NCI-H748 (cell line): ENCODE measurements around the gene ANGPTL7.
"Not testable (repeated sequence)": the region's sequence is repeated elsewhere in the genome, so short reads cannot be mapped to it uniquely, and the experiment has no call there.

Experiments
- DNase-seq: peaks from one replicate; lab custom pipeline; 2025; ENCODE audit not compliant: unreplicated experiment; lab: John Stamatoyannopoulos, UW

The ANGPTL7 gene, protein sequence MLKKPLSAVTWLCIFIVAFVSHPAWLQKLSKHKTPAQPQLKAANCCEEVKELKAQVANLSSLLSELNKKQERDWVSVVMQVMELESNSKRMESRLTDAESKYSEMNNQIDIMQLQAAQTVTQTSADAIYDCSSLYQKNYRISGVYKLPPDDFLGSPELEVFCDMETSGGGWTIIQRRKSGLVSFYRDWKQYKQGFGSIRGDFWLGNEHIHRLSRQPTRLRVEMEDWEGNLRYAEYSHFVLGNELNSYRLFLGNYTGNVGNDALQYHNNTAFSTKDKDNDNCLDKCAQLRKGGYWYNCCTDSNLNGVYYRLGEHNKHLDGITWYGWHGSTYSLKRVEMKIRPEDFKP

GRCh38 chr1:11188858-11189451 is at the start of gene ANGPTL7:
Gene ANGPTL7 (plus strand): TSS chr1:11189355. CDS start chr1:11189580, 225 bp downstream.
- no peak for DNase-seq

DNA sequence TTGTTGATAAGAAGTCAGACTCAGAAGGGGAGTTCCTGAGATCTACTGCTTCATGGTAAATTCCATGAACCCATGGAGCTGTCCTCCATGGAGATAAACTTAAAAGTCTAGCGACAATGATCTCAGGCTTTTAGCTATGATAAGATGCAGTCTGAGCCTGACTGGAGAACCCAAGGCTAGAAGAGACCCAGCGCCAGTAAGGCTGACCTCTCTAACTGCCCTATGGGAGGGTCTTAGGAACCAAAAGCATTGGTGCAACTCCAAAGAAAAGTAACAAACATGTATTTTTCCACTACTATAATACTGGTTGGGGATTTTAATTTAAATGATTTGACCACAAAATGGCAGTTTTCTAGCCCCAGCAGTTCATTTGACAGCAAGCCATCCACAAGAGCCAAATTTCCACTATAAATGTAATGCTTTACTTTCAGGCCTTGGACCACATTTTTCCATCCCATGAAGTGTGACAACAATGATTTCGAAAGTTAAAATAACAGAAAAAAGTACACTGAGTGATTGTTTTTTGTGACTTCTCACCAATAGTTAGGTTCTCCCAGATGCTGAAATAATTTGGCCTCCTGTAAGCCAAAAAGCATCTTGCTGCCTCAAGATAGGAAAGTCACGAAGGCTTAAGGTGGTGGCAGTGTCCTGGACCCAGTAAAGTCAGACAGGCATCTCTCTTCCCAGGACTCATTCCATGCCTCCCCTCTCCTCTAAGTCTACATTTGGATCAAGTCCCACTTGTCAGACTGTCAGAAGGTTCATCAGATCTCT is 46.4 kb upstream of the ANGPTL7 start:
- DNase-seq: no peak

- DNase-seq: no peak
Observed at GRCh38 chr1:11143401-11143800, 45.8 kb upstream of the ANGPTL7 start.

DNA sequence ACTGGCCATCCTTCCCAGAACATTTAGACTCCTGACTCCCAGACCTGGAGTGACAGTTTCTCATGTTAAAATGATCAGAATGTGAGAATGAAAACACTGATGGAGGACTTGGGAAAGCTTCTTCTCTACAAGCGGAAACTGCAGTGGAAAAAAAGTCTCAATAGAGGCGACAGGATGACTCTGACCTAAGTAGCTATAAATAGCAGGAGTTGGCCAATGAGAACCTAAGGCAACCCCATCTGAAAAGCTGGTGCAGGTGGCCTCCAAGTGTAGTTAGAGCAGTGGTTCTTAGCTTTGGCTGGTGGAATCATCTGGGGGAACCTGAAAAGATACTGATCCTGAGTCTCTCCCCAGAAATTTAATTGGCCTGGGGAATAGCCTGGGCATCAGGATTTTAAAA is 45.2 kb upstream of the ANGPTL7 start:
- no peak for DNase-seq

DNA sequence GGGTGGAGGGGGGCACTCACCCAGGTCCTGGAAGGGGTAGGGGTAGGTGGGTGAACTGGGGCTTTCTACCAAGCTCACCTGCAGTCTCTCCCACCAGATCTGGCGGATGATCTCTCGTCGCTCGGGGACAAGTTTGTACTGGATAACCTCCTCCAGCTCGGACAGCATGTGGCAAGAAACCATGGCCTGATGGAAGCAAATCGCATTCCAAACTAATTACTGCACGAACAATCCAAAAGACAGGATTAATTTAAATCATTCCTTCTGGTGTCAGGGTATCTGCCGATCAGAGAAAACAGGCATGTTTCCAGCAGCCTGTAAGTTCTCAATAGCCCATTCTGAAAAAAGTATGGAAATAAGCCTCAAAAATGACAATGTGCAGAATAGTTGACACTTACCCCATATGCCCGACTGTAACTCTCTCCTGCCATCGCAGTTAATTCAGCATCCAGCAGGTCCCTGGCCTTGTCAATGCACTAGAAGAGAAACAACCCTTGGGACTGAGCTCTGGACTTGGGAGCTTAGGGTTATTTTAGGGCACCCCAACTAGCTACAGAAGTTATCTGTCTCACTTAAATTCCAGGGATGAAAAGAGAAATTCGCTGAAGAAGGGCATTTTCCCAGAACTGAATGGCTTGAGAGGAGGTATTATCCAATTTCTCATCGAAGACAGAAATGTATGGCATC is 44.4 kb upstream of the ANGPTL7 start:
- no peak for DNase-seq

- DNase-seq: no peak
Observed at GRCh38 chr1:11145741-11146140, 43.4 kb upstream of the ANGPTL7 start.

DNA sequence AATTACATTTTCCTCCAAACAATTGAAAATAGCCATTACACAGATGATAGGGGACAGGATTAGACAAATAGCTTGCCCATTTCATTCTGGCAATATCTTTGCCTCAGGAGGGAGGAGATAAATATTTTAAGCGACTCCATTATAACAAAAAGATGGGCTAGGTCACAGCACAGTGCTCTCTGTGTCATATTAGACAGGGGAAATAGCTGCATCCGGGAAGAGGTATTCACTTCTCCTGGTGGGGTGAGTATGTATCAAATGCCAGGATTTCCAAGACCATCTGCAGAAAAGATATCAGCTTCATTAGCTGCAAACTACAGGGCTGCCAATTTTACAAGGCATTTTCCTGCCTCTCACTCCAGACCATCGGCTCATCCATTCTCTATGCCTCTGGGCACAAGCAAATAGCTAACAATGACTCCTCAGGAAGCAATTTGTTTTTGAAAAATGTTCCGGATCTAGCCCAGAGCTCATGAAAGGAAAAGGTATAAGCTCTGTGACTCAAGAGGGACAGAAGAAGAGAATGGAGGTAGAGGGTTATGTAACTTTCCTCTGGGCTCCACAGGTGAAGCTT is 41.9 kb upstream of the ANGPTL7 start:
- no peak for DNase-seq

DNA sequence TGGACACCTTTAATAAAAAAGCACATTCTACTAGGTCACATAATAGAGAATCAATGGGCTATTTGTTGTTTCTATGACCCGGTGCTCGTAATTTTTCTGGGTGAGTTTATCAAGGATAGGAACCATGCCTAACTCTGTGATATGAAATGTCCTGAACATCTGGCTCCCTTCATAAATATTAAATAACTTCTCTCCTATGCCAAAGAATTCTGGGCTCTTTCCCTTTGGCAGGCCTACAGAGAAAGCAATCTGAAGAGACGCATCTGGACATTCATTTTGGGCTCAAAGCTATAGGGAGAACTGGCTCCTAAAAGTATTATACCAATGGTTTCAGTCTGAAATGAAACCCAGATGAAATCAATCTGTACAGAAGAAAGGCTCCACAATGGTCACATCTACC is 38.8 kb upstream of the ANGPTL7 start:
- DNase-seq: no peak

GRCh38 chr1:11151114-11151513 is 38.0 kb upstream of the ANGPTL7 start:
- DNase-seq: no peak

DNA sequence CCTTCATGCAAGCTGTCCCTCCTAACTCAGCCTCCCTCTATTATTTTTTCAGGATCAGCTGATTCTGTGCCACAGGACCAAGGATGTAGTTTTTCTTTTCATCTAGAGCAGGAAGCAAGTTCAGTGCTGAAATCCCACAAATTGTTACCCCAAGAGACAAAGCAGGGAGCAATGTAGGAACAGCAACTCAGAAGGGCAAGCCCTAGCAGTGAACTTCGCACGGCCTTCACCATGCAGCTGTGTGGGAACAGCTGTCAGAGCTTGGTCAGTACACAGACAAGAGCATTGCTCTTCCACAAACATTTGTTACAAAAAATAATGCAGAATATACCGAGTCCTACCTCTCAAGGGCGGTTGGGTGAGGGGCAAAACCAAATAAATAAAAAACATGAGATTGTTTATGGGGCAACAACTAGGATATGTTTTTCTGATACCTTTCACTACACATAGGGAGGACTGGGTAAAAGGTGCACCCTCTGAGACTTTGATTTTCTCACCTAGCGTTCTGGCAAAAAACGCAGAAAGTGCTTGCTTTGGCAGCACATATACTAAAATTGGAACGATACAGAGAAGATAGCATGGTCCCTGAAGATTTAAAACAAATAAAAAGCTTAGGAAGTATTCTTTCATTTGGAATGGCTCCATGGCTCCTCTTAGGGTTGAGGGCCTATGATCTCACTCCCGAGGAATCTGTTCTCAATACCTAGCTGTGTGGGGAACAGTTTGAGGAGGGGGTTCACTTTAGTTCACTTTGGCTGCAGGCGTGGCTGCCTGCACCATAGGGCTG is 37.1 kb upstream of the ANGPTL7 start:
- no peak for DNase-seq

GRCh38 chr1:11152755-11153154 is 36.4 kb upstream of the ANGPTL7 start:
- no peak for DNase-seq

GRCh38 chr1:11153184-11153583 is 36.0 kb upstream of the ANGPTL7 start:
- no peak for DNase-seq

GRCh38 chr1:11156441-11156840 is 32.7 kb upstream of the ANGPTL7 start:
- no peak for DNase-seq

- no peak for DNase-seq
Observed at GRCh38 chr1:11156963-11157362, 32.2 kb upstream of the ANGPTL7 start.

DNA sequence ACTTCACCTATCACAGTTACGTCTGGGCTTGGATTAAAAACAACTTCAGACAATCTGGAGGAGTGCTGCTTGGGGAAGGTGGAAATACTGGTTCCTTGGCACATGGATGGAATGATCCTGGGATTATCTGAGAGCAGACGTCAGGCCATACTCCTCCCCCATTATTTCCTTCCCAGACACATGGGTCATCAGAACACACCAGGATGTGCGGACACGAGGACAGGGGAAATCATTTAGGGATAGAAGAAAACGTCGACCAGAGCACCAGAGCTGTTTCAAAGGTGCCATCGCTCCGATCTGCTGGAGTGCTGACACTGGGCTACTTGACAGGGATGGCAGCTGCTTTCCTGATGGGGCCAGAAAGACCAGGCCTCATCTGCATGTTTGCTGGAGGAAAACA is 31.8 kb upstream of the ANGPTL7 start:
- DNase-seq: no peak

DNA sequence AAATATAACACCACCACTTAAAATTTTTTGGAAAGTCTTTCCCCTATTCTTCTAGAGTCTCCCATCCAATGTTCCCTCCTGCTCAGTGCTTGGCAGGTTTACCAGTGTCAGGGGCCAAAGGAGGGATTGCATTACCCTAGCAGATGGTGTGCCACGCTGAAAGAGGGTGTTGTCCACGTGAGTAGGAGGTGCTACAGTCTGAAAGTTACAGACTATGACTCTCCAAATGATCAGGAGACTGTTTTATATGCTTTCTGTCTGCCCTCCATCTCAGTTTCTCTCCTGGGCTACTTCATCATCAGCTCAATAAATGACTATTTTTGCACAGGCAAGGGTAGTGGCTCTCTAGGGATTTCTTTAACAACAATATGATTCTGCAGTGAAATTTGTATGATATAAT is 31.3 kb upstream of the ANGPTL7 start:
- no peak for DNase-seq

DNA sequence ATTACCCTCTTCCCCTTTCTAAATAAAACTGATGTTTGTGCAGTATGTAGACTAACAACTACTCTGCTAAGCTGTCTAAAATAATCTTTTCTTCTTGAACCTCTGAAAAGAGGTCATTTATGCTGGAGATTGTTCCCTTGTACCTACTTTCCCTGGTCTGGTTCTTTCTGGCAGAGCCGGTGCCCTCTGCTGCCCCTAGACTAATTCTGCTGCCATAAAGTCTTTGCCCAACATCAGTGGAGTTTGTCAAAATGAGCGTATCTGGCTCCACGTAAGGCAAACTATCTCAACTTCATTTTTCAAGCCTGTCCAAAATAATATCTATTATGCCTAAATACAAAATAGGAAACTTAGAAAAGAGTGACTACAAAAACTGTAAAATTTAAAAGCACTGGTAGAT is 30.9 kb upstream of the ANGPTL7 start:
- DNase-seq: no peak

GRCh38 chr1:11158720-11159321 is 30.3 kb upstream of the ANGPTL7 start:
- DNase-seq: no peak

- DNase-seq: not testable (repeated sequence)
Observed at GRCh38 chr1:11162752-11163151, 26.4 kb upstream of the ANGPTL7 start.

GRCh38 chr1:11166744-11167143 is 22.4 kb upstream of the ANGPTL7 start:
- DNase-seq: not testable (repeated sequence)
